Erythroblast (primary cell): Measurements from ENCODE around the gene ANKMY2.

Experiments
- GATA1 ChIP-seq: IDR thresholded peaks from 2 replicates; pipeline ENCODE4 v1.6.1; 2011; ENCODE audit warnings: low read depth, mild to moderate bottlenecking, control low read depth, low read length, moderate library complexity
- POLR2A ChIP-seq: IDR thresholded peaks from 2 replicates; pipeline ENCODE4 v1.6.1; 2011; ENCODE audit warnings: mild to moderate bottlenecking, low read length

DNA sequence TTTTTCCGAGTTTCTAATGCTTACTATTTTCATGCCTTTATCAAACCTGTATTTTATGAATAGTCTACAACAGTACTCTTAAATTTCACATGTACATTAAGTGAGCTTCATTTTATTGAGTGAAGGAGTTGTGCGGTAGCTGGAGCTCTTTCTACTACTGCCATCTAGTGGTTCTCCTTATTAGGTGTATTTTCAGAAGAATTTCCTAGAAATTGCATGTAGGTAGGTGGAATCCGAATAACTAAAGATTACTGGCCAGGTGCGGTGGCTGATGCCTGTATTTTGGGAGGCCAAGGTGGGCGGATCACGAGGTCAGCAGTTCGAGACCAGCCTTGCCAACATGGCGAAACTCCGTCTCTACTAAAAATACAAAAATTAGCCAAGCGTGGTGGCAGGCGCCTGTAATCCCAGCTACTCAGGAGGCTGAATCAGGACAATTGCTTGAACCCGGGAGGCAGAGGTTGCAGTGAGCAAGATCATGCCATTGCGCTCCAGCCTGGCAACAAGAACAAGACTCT is 80.6 kb downstream of the ANKMY2 start:
- no peak for TF ChIP-seq GATA1
- TF ChIP-seq POLR2A: no peak
